Muscle layer of colon (tissue), 2 donors: ENCODE results near the gene WNT7A.

Source experiments
- H3K27ac ChIP-seq: one replicate; pipeline ENCODE4 v1.7.0; 2013; ENCODE audit warnings: low read depth, mild to moderate bottlenecking, low read length, moderate library complexity
- H3K27me3 ChIP-seq, 2 donors: one replicate each; pipeline ENCODE4 v1.7.0; 2013; ENCODE audit warnings: low read length in 2 of 2, mild to moderate bottlenecking in 2 of 2; ENCODE audit not compliant: insufficient read depth in 2 of 2, control insufficient read depth in 1 of 2
- H3K36me3 ChIP-seq: one replicate; pipeline ENCODE4 v1.7.0; 2013; ENCODE audit warnings: mild to moderate bottlenecking, low read length; ENCODE audit not compliant: insufficient read depth
- H3K4me1 ChIP-seq: one replicate; pipeline ENCODE4 v1.7.0; 2013; ENCODE audit warnings: mild to moderate bottlenecking, low read length; ENCODE audit not compliant: insufficient read depth
- H3K4me3 ChIP-seq, 2 donors: one replicate each; pipeline ENCODE4 v1.7.0; 2013; ENCODE audit warnings: low read length in 2 of 2, low read depth in 1 of 2, mild to moderate bottlenecking in 1 of 2, moderate library complexity in 1 of 2
- H3K9ac ChIP-seq: one replicate; pipeline ENCODE4 v1.7.0; 2013; ENCODE audit warnings: low read length
- H3K9me3 ChIP-seq: one replicate; pipeline ENCODE4 v1.7.0; 2013; ENCODE audit warnings: mild to moderate bottlenecking, low read length
- donor health status: abdominal sarcoma.
- donor health status: Adenocarcinoma of cecum.

The WNT7A gene

GRCh38 chr3:13872451-13872850 lies 7.4 kb downstream of the WNT7A start:
- H3K4me1 ChIP-seq = no peaks in the 10 kb centered on the region
- no peak overlapping the region for H3K9ac ChIP-seq
- H3K27ac ChIP-seq = no peak overlapping the region
- H3K4me3 ChIP-seq = no peak overlapping the region
- no peaks in the 10 kb centered on the region for H3K36me3 ChIP-seq
- peaks cover 4% of the 10 kb centered on the region for H3K9me3 ChIP-seq
- H3K27me3 ChIP-seq = peaks cover 0 to 16% of the 10 kb centered on the region in 2 donors

GRCh38 chr3:13871791-13872190 lies 8.1 kb downstream of the WNT7A start:
- Histone ChIP-seq H3K27me3 (peaks cover 0 to 10% of the 10 kb centered on the region in 2 donors), H3K4me3 (no peak overlapping the region), H3K4me1 (no peaks in the 10 kb centered on the region), H3K27ac (no peak overlapping the region), H3K9ac (no peak overlapping the region), H3K36me3 (no peaks in the 10 kb centered on the region), H3K9me3 (peaks cover 4% of the 10 kb centered on the region)

GRCh38 chr3:13870902-13871301 lies 9.0 kb downstream of the WNT7A start:
- peaks cover 4% of the 10 kb centered on the region for H3K9me3 ChIP-seq
- H3K9ac ChIP-seq = no peak overlapping the region
- no peaks in the 10 kb centered on the region for H3K36me3 ChIP-seq
- H3K4me1 ChIP-seq = no peaks in the 10 kb centered on the region
- H3K4me3 ChIP-seq = no peak overlapping the region
- H3K27ac ChIP-seq = no peak overlapping the region
- H3K27me3 ChIP-seq = peaks cover 0 to under 1% of the 10 kb centered on the region in 2 donors

GRCh38 chr3:13869761-13870343 lies 10.0 kb downstream of the WNT7A start:
- H3K4me3 ChIP-seq = no peak overlapping the region
- no peaks in the 10 kb centered on the region for H3K36me3 ChIP-seq
- peaks cover 4% of the 10 kb centered on the region for H3K9me3 ChIP-seq
- H3K27me3 ChIP-seq = no peaks in the 10 kb centered on the region
- no peak overlapping the region for H3K27ac ChIP-seq
- no peaks in the 10 kb centered on the region for H3K4me1 ChIP-seq
- no peak overlapping the region for H3K9ac ChIP-seq

GRCh38 chr3:13868844-13869724 lies 10.8 kb downstream of the WNT7A start:
- no peaks in the 10 kb centered on the region for H3K36me3 ChIP-seq
- H3K9ac ChIP-seq = no peak overlapping the region
- H3K27me3 ChIP-seq = no peaks in the 10 kb centered on the region
- no peaks in the 10 kb centered on the region for H3K4me1 ChIP-seq
- peaks cover 4% of the 10 kb centered on the region for H3K9me3 ChIP-seq
- no peak overlapping the region for H3K4me3 ChIP-seq
- no peak overlapping the region for H3K27ac ChIP-seq

- Histone ChIP-seq H3K9me3 (peaks cover 4% of the 10 kb centered on the region), H3K27ac (no peak overlapping the region), H3K36me3 (no peaks in the 10 kb centered on the region), H3K27me3 (no peaks in the 10 kb centered on the region), H3K9ac (no peak overlapping the region), H3K4me3 (no peak overlapping the region), H3K4me1 (no peaks in the 10 kb centered on the region)
These were observed 12.1 kb downstream of the WNT7A start for GRCh38 chr3:13867732-13868131.

- Histone ChIP-seq H3K4me1 (no peaks in the 10 kb centered on the region), H3K9ac (no peak overlapping the region), H3K9me3 (peaks cover 4% of the 10 kb centered on the region), H3K27ac (no peak overlapping the region), H3K4me3 (no peak overlapping the region), H3K36me3 (no peaks in the 10 kb centered on the region), H3K27me3 (no peaks in the 10 kb centered on the region)
These were observed 13.6 kb downstream of the WNT7A start for GRCh38 chr3:13866041-13866965.

DNA sequence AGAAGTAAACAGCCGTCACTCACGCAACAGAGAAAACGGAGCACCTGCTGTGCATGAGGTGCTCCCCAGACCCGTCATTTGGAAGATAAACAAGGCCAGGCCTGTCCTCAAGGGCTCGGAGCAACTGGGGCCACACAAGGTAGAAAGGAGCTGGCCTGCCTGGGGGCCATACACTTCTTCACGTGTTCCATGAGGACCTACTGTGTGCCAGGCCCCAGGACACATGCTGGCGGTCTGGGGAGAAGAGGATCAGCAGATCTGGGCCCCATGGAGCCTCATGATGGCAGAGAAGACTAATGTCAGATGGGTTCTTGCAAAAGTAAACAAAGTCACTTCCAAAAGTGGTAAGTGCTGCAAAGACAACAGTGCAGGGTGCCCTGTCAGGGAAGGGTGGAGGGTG lies 14.3 kb downstream of the WNT7A start:
- H3K27ac ChIP-seq = no peak overlapping the region

GRCh38 chr3:13865106-13865505 lies 14.8 kb downstream of the WNT7A start:
- Histone ChIP-seq H3K36me3 (no peaks in the 10 kb centered on the region), H3K4me1 (no peaks in the 10 kb centered on the region), H3K9ac (no peak overlapping the region), H3K9me3 (no peaks in the 10 kb centered on the region), H3K27ac (no peak overlapping the region), H3K27me3 (no peaks in the 10 kb centered on the region), H3K4me3 (no peak overlapping the region)

More for the DNA sequence above, 14.3 kb downstream of the WNT7A start:
- Histone ChIP-seq H3K9me3 (no peaks in the 10 kb centered on the region), H3K9ac (no peak overlapping the region), H3K36me3 (no peaks in the 10 kb centered on the region), H3K27me3 (no peaks in the 10 kb centered on the region), H3K4me1 (no peaks in the 10 kb centered on the region), H3K4me3 (no peak overlapping the region)

DNA sequence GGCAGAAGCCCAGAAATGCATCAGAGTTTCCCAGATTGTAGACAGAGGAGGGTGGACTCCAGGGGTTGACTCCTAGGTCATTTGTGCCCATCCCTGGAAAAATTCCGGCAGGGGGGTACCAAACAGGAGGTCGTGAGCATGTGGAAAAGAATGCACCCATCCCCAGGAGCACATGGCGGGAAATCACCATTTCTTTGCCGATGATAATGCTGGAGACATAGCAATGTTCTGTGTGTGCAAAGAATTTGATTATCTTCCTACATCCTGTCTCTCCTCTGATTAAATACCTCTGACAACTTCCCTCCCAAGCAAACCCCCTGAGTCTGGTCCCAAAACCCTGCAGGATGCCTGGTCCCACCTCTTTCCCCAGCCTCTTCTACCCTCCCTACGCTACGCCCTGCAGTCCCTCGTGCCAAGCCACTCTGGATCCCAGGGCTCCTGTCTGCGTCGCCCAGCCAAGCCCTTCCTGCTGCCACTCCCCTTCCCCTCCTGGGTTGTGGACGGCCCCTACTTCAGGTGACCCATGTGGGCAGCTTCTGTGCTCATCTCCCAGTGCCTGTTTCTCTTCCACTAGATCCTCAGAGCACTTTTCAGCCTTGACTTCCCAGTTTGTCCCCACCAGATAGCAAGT lies 15.8 kb downstream of the WNT7A start:
- Histone ChIP-seq H3K4me1 (no peaks in the 10 kb centered on the region), H3K4me3 (no peak overlapping the region), H3K36me3 (no peaks in the 10 kb centered on the region), H3K9me3 (no peaks in the 10 kb centered on the region), H3K27me3 (peaks cover 0 to 4% of the 10 kb centered on the region in 2 donors), H3K9ac (no peak overlapping the region), H3K27ac (no peak overlapping the region)
